HL-60/S4 (cell line): ENCODE measurements around the gene STUM.
"Not testable (repeated sequence)": the region's sequence is repeated elsewhere in the genome, so short reads cannot be mapped to it uniquely, and the experiment has no call there.

Experiments used
- in situ Hi-C: fragments of 300-500 bp; cut with MboI; formaldehyde crosslinking; loops from 2 replicates; pipeline ENCODE4 v1.14.3; 2022; ENCODE audit warnings: low sequenced_read_pairs

STUM gene

DNA sequence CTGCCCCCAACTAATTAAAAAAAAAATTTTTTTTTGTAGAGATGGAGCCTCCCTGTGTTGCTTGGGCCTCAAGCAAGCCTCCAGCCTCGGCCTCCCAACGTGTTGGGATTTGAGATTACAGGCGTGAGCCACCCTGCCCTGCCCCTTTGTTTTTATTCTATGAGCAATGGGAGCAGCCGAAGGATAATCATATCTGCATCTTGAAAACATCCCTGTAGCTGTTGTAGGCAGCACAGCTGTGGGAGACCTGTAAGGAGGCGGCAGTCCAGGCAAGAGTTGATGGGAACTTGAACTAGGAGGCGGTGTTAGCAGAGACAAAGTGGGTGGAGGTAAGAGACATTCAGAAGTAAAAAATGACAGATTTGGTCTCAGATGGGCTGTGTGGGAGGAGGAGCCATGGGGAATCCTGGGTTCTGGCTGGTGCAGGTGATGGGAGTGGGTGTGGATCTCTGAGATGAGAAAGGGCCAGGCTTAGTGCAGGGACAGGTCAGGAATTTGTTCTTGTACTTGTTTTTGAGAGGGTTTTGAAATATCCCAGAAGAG is 31.3 kb downstream of the STUM start:
- in situ Hi-C loops: no loop called here

- in situ Hi-C loops: no loop called here
Observed at GRCh38 chr1:226580625-226581270, 32.2 kb downstream of the STUM start.

- in situ Hi-C loops: no loop called here
Observed at GRCh38 chr1:226581650-226582330, 33.2 kb downstream of the STUM start.

- in situ Hi-C loops: no loop called here
Observed at GRCh38 chr1:226582966-226583365, 34.4 kb downstream of the STUM start.

DNA sequence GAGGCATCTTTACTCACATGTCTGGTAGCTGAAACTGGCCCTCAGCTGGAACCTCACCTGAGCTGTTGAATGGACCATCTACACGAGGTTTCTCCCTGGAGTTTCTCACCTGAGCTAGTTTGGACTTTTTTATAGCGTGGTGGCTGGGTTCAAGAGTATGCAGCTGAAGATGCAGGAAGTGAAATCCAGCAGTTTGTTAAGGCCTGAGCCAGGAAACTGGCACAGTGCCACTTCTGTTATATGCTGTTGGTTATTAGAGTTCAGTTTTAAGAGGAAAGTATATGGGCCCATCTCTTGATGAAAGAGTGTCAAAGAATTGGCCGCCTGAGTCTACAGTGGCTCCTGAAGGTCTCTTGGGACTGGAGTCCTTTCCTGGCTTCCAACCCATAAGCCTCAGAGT is 35.6 kb downstream of the STUM start:
- in situ Hi-C loops: no loop called here

GRCh38 chr1:226586116-226586515 is 37.6 kb downstream of the STUM start:
- in situ Hi-C loops: no loop called here

GRCh38 chr1:226586650-226587422 is 38.3 kb downstream of the STUM start:
- in situ Hi-C loops: no loop called here

GRCh38 chr1:226588484-226588883 is 39.9 kb downstream of the STUM start:
- in situ Hi-C loops: no loop called here

DNA sequence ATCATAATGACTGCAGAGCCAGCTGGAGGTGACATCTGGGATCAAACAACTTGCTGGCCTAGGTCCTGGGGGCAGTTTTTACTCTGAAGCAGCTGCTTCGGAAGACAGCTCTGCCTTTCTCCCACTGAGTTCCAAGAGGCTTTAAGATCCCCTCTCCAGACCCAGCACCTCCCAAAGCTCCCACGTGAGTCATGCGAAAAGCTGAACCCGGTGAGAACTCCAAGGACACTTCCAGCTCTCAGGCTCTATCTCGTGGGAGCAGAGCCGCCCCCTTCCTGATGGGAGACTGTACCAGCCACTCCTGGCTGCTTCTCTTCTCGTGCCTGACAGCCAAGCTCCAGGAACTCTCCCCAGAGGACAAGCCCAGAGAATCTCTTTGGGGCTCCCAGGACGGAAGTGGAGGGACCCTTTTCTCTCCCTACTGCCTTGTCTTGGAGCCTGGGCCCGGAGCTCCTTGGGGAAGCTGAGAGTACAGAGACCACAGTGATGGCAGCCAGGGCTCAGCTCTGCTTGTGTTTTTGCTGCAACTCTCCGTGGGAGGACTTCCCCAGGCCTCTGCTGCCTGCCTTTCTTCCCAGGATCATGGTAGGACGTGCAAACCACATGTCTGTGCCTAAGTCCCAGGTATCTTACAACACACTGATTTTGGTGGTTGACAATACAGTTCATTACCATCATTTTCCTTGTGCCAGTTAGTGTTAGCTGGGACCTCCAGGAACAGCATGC is 40.6 kb downstream of the STUM start:
- in situ Hi-C loops: no loop called here

GRCh38 chr1:226590614-226591013 is 42.0 kb downstream of the STUM start:
- in situ Hi-C loops: no loop called here

GRCh38 chr1:226593541-226593940 is 45.0 kb downstream of the STUM start:
- in situ Hi-C loops: no loop called here

- in situ Hi-C loops: no loop called here
Observed at GRCh38 chr1:226596531-226597165, 48.1 kb downstream of the STUM start.

DNA sequence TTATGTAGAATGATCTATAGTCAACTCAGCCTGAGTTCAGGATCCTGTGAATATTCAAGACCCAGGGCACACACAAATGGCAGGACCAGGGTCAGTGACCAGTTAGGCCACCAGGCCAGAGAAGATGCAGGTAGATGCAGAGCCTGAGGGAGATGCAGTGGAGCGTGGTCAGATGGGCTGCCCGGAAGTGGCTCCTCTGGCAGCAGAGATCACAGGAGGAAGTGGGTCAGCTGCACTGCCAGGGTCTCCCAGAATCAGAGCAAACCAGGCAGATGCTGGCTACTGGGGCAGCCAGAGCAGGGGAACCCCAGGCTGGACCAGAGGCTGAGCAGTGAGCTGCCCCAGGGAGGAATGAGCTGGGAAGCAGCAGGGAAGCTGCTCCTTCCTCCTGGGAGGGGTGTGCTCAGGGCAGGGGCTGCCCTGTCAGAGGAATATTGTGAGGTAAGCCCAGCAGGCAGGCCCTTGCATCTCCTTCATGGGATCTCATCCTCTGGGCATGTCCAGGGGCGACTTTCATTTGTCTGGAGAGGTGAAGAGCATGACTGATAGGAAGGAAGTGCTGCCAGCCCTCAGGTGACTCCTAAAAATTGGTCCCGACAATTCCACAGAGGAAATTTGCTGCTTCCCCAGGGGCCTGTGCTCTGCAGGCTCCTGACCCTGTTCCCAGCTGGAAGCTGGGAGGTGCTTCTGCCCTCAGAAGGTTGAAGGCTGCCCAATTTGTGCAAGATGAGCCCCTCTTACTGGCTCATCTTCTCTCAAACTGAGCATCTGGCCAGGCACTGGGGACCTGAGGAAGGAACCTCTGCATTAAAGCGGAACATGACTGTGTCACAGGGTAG is 49.3 kb downstream of the STUM start:
- in situ Hi-C loops: no loop called here

- in situ Hi-C loops: no loop called here
Observed at GRCh38 chr1:226598455-226598849, 49.9 kb downstream of the STUM start.

GRCh38 chr1:226598955-226599354 is 50.4 kb downstream of the STUM start:
- in situ Hi-C loops: not testable (repeated sequence)

- in situ Hi-C loops: no loop called here
Observed at GRCh38 chr1:226599636-226600238, 51.2 kb downstream of the STUM start.

DNA sequence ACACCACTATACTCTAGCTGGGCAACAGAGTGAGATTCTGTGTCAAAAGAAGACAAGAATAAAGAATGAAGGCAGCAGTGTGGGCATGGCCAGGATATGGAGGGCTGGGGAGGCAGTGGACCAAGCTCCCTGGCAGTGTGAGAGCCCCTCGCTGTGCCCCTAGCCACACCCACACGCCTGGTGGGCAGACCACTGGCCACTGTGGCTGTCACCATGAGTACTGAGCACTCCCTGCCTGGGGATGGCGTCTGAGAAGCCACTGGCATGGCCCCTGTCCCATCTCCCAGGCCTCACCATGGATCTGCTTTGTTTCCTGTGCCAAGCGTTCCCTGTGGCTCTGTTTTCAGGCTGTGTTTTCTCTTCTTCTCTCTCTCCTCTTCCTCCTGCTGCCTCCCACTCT is 51.7 kb downstream of the STUM start:
- in situ Hi-C loops: no loop called here

- in situ Hi-C loops: no loop called here
Observed at GRCh38 chr1:226601456-226601855, 52.9 kb downstream of the STUM start.
